ENCODE data around the gene SPR. TPM values are rescaled to one million over a fixed set of nuclear protein-coding genes. Genes with fewer than 3 reads are reported as not detected.

SPR gene
- total and polyA plus RNA-seq, 2 of the 4 experiments (the other 2 are of a cell fraction), result 14.3 to 17.4 TPM

GRCh38 chr2:72895759-72896281 is 8.6 kb downstream of the SPR start:
- peak; percentile 55 for DNase-seq
- no peak overlapping the region for H3K14ac ChIP-seq (replicated peaks; ENCODE audit: low read depth, low read length)
- no peak overlapping the region for H3K9ac ChIP-seq (ENCODE audit: low read depth, low read length)
- no peak overlapping the region for H4K8ac ChIP-seq (ENCODE audit: low read depth in 2 of 2, low read length in 2 of 2)
- no CpG with 5 or more reads among the region's 16 CpGs for WGBS, 2 experiments (ENCODE audit: extremely low coverage in 2 of 2, insufficient read length in 1 of 2)
- peaks cover 49% of the 10 kb centered on the region for H3K27me3 ChIP-seq (ENCODE audit: control insufficient read depth, insufficient read depth, low read length)
- H3K9me3 ChIP-seq (ENCODE audit: control insufficient read depth, insufficient read depth, low read length), result no peaks in the 10 kb centered on the region
- no peak overlapping the region for H4K5ac ChIP-seq (ENCODE audit: low read depth, low read length)
- H4K20me1 ChIP-seq (ENCODE audit: insufficient read depth, low read length), result no peaks in the 10 kb centered on the region
- no peak overlapping the region for H3K4me3 ChIP-seq (ENCODE audit: insufficient read depth, low read depth, low read length)
- H3K4ac ChIP-seq (ENCODE audit: low read depth, low read length), result no peak overlapping the region
- H2BK5ac ChIP-seq (ENCODE audit: low read depth, low read length, poor library complexity, severe bottlenecking), result no peak overlapping the region
- no peak overlapping the region for H2BK15ac ChIP-seq (ENCODE audit: low read depth, low read length)
- TF ChIP-seq MAZ (IDR thresholded peaks at IDR 0.05; ENCODE audit: borderline replicate concordance, low read depth, low read length), result peak; percentile 67; the same call in 1 of the 2 replicates
- no peak for TF ChIP-seq RAD21 (IDR thresholded peaks at IDR 0.05; ENCODE audit: low read length)
- TF ChIP-seq BHLHE40 (IDR thresholded peaks at IDR 0.05; ENCODE audit: low read depth, low read length), result 0 out of 2 replicates have a peak, but pooled peaks have one; percentile 8
- H3K79me1 ChIP-seq (ENCODE audit: low read depth in 1 of 2, low read length in 2 of 2), result no peaks in the 10 kb centered on the region
- no peaks in the 10 kb centered on the region; the same call in 1 of the 2 replicates for H3K36me3 ChIP-seq (ENCODE audit: control insufficient read depth, insufficient read depth, low read length)
- H3K9me1 ChIP-seq (ENCODE audit: insufficient read depth, low read length), result no peaks in the 10 kb centered on the region
- ATAC-seq (ENCODE audit: low read depth), result peak; percentile 33
- H2AK5ac ChIP-seq (ENCODE audit: low read depth, low read length), result no peak overlapping the region
- H3K23ac ChIP-seq (ENCODE audit: low read depth, low read length), result no peak overlapping the region
- H4K91ac ChIP-seq (ENCODE audit: insufficient read depth, low read depth, low read length), result no peak overlapping the region
- BruUV-seq (replicated peaks), result no TSS peak
- intact Hi-C loops (cut with micrococcal nuclease), result no loop called here
- no peak overlapping the region for H3K27ac ChIP-seq (ENCODE audit: insufficient read depth, low read length)
- peaks cover 3% of the 10 kb centered on the region; the same call in 1 of the 2 replicates for H3K4me1 ChIP-seq (ENCODE audit: control insufficient read depth, insufficient read depth, low read length)
- in situ Hi-C loops (cut with MboI; ENCODE audit: low sequenced_read_pairs), result loop anchor here (25.0 kb wide), 1 partner anchor 1359 kb away; no protein-coding TSS in a partner anchor
- H2BK20ac ChIP-seq (ENCODE audit: low read depth, low read length), result no peak overlapping the region
- CTCF ChIA-PET, result interaction anchor here (0.7 to 1.6 kb wide), 3 partner anchors 78 to 260 kb away, joined by 3 to 6 read pairs (median 3); no protein-coding TSS in a partner anchor
- H2AFZ ChIP-seq (replicated peaks; ENCODE audit: low read length, poor library complexity), result peak overlapping the region; percentile 80
- no peak overlapping the region for H3K18ac ChIP-seq (ENCODE audit: low read depth, low read length)
- H2AK9ac ChIP-seq (replicated peaks; ENCODE audit: low read depth, low read length, poor library complexity), result no peak overlapping the region
- POLR2A ChIA-PET (ENCODE audit: unreplicated experiment), result no interaction called here
- H3K4me2 ChIP-seq (ENCODE audit: low read depth, low read length), result peak overlapping the region; percentile 35
- dilution Hi-C loops (cut with HindIII; ENCODE audit: low sequenced_read_pairs, unreplicated experiment), result no loop called here
- H2BK120ac ChIP-seq (ENCODE audit: low read depth, low read length), result no peak overlapping the region
- H3K56ac ChIP-seq (ENCODE audit: extremely low read depth, insufficient read depth, low read length), result no peak overlapping the region
